Right lobe of liver (tissue), 6 donors: Measurements from ENCODE around the gene BTBD17. TPM values are rescaled to one million over a fixed set of nuclear protein-coding genes. Genes with fewer than 3 reads are reported as not detected.

Experiments
- ATAC-seq, 4 donors: fragments of 200-7000 bp; cut with Tn5 transposase; one replicate each; pipeline ENCODE4 v1.9.1; 2020; ENCODE audit warnings: mild to moderate bottlenecking in 4 of 4, moderate library complexity in 4 of 4
- DNase-seq, 3 donors: peaks; one replicate each; pipeline ENCODE4 v3.0.0-alpha.2; 2020
- H3K27ac ChIP-seq, 3 donors: fragments of 200-600 bp; one replicate each; pipeline ENCODE4 v1.8.0; 2022
- H3K27me3 ChIP-seq, 2 donors: fragments of 200-600 bp; one replicate each; pipeline ENCODE4 v1.8.0; 2022
- H3K36me3 ChIP-seq, 4 donors: fragments of 200-600 bp; sonication (generic) in 1 of 4; one replicate each; pipeline versions ENCODE4 v1.5.1 to v1.8.0; 2017 to 2022; ENCODE audit warnings: control low read depth in 1 of 4
- H3K4me1 ChIP-seq, 4 donors: fragments of 200-600 bp; sonication (generic) in 1 of 4; one replicate each; pipeline versions ENCODE4 v1.5.1 to v1.8.0; 2017 to 2022; ENCODE audit warnings: control low read depth in 1 of 4
- H3K4me3 ChIP-seq, 3 donors: fragments of 200-600 bp; one replicate each; pipeline ENCODE4 v1.8.0; 2022
- H3K9me3 ChIP-seq, 4 donors: fragments of 200-600 bp; sonication (generic) in 1 of 4; one replicate each; pipeline versions ENCODE4 v1.5.1 to v1.8.0; 2017 to 2022; ENCODE audit warnings: control low read depth in 1 of 4
- CTCF ChIP-seq, 4 donors: fragments of 200-600 bp in 3 of 4; fragments of 450-650 bp in 1 of 4; IDR thresholded peaks; one replicate each; pipeline versions ENCODE4 v1.5.1 to v1.8.0; 2016 to 2022; ENCODE audit warnings: antibody characterized with exemption in 4 of 4, mild to moderate bottlenecking in 2 of 4
- POLR2A ChIP-seq: fragments of 450-650 bp; IDR thresholded peaks from one replicate; pipeline ENCODE4 v1.6.1; 2017; ENCODE audit warnings: antibody characterized with exemption, mild to moderate bottlenecking
- WGBS: methylation state at CpG from one replicate; pipeline ENCODE4 v1.1.6; 2018; ENCODE audit warnings: low coverage, low lambda C conversion rate; ENCODE audit not compliant: insufficient coverage; ENCODE audit errors: missing lambda C conversion rate; 5-methylcytosine and 5-hydroxymethylcytosine counted together
- intact Hi-C, 2 donors: fragments of 100-400 bp; cut with DNase I; formaldehyde crosslinking; loops; one replicate each; pipeline versions ENCODE4 v1.11.2 to v1.14.1; 2022
- total RNA-seq, 6 experiments: library from RNA; depleted of rRNA in 2 of 6; stranded (reverse); fragments of >200 nt in 2 of 6; fragmentation: NEBNext Ultra II Directional in 3 of 6; extraction: Animal tissue kit (Norgen Biotek cat#: 25700) in 3 of 6; gene quantifications; one replicate each; pipeline versions ENCODE4 v1.1.0 to v1.2.4, GENCODE V29; 2016 to 2023
- donor health status: DM: no; HTN: yes; CAD: no.
- donor health status: DM: no; HTN: no; CAD: no.
- donor health status: DM: no; HTN: no; CAD: no.
- donor health status: DM: no; HTN: yes; CAD: no.
- donor health status: DM: no; HTN: yes; CAD: no.

Gene BTBD17
- total RNA-seq, 6 experiments from 2014 or later, result not detected

- TF ChIP-seq POLR2A (no peak), CTCF (IDR thresholded peaks at IDR 0.05) (no peak)
- no peak for DNase-seq
- Histone ChIP-seq H3K9me3 (no peaks in the 10 kb centered on the region), H3K4me3 (no peak overlapping the region), H3K27ac (no peak overlapping the region), H3K27me3 (no peaks in the 10 kb centered on the region), H3K36me3 (no peaks in the 10 kb centered on the region), H3K4me1 (peaks cover 0 to 3% (median 0%) of the 10 kb centered on the region in 4 donors)
- WGBS, result 78% methylated on average over 5 of the region's 7 CpGs
- intact Hi-C loops, result no loop called here
- no peak for ATAC-seq
These were observed 40.4 kb upstream of the BTBD17 start for GRCh38 chr17:74402048-74402447.

DNA sequence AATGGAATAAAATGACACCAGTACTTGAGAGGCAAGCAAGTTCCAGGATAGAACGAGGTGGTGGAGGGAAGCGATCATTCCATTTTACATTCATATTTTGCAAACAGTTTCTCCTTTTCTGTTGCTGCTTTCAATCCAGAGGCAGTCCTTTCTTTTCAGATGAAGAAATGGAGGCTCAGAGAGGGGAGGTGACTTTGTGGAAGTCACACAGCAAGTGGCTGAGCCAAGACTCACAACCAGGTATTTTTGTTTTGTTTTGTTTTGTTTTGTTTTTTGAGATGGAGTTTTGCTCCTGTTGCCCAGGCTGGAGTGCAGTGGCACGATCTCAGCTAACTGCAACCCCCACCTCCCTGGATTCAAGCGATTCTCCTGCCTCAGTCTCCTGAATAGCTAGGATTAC, 34.9 kb upstream of the BTBD17 start:
- Histone ChIP-seq H3K27me3 (no peaks in the 10 kb centered on the region), H3K9me3 (no peaks in the 10 kb centered on the region), H3K4me1 (no peaks in the 10 kb centered on the region), H3K4me3 (no peak overlapping the region), H3K36me3 (no peaks in the 10 kb centered on the region), H3K27ac (no peak overlapping the region)
- 80% methylated on average over 3 of the region's 4 CpGs for WGBS
- no peak for ATAC-seq
- intact Hi-C loops, result no loop called here
- DNase-seq, result no peak
- TF ChIP-seq CTCF (IDR thresholded peaks at IDR 0.05) (no peak), POLR2A (no peak)

- TF ChIP-seq POLR2A (no peak), CTCF (IDR thresholded peaks at IDR 0.05) (no peak)
- no peak for DNase-seq
- no peak overlapping the region for H3K27ac ChIP-seq
These were observed 33.3 kb upstream of the BTBD17 start for GRCh38 chr17:74394977-74395376.

GRCh38 chr17:74394275-74394950, 32.7 kb upstream of the BTBD17 start:
- Histone ChIP-seq H3K9me3 (no peaks in the 10 kb centered on the region), H3K36me3 (no peaks in the 10 kb centered on the region), H3K4me3 (no peak overlapping the region), H3K27ac (no peak overlapping the region), H3K4me1 (peaks cover 0 to 5% (median 0%) of the 10 kb centered on the region in 4 donors), H3K27me3 (no peaks in the 10 kb centered on the region)
- no CpG with 5 or more reads among the region's 12 CpGs for WGBS
- intact Hi-C loops, result no loop called here
- ATAC-seq (no peak), DNase-seq (no peak)
- no peak for TF ChIP-seq POLR2A

More at GRCh38 chr17:74394977-74395376, 33.3 kb upstream of the BTBD17 start:
- no peaks in the 10 kb centered on the region for H3K36me3 ChIP-seq
- H3K4me1 ChIP-seq, result peaks cover 0 to 5% (median 0%) of the 10 kb centered on the region in 4 donors
- H3K27me3 ChIP-seq, result no peaks in the 10 kb centered on the region
- no peaks in the 10 kb centered on the region for H3K9me3 ChIP-seq
- no peak overlapping the region for H3K4me3 ChIP-seq
- no peak for ATAC-seq
- intact Hi-C loops, result no loop called here
- 100% methylated on average over 2 of the region's 7 CpGs for WGBS

GRCh38 chr17:74393346-74393942, 31.8 kb upstream of the BTBD17 start:
- TF ChIP-seq POLR2A, result no peak
- TF ChIP-seq CTCF (IDR thresholded peaks at IDR 0.05), result no peak
- no peak overlapping the region for H3K27ac ChIP-seq
- H3K4me1 ChIP-seq, result peaks cover 0 to 5% (median 0%) of the 10 kb centered on the region in 4 donors
- intact Hi-C loops, result no loop called here
- DNase-seq (no peak), ATAC-seq (no peak)
- no peaks in the 10 kb centered on the region for H3K36me3 ChIP-seq
- H3K4me3 ChIP-seq, result no peak overlapping the region
- H3K27me3 ChIP-seq, result no peaks in the 10 kb centered on the region
- 76% methylated on average over 3 of the region's 6 CpGs for WGBS
- no peaks in the 10 kb centered on the region for H3K9me3 ChIP-seq
